Middle frontal gyrus (tissue), 1 donor: ENCODE results near the gene DDN.

Experiments
- DNase-seq: peaks from one replicate; pipeline ENCODE4 v3.0.0-alpha.2; 2015; ENCODE audit warnings: low spot score; ENCODE audit errors: extremely low spot score

DDN gene

GRCh38 chr12:49031573-49032161 is 32.5 kb upstream of the DDN start:
- no peak for DNase-seq

DNA sequence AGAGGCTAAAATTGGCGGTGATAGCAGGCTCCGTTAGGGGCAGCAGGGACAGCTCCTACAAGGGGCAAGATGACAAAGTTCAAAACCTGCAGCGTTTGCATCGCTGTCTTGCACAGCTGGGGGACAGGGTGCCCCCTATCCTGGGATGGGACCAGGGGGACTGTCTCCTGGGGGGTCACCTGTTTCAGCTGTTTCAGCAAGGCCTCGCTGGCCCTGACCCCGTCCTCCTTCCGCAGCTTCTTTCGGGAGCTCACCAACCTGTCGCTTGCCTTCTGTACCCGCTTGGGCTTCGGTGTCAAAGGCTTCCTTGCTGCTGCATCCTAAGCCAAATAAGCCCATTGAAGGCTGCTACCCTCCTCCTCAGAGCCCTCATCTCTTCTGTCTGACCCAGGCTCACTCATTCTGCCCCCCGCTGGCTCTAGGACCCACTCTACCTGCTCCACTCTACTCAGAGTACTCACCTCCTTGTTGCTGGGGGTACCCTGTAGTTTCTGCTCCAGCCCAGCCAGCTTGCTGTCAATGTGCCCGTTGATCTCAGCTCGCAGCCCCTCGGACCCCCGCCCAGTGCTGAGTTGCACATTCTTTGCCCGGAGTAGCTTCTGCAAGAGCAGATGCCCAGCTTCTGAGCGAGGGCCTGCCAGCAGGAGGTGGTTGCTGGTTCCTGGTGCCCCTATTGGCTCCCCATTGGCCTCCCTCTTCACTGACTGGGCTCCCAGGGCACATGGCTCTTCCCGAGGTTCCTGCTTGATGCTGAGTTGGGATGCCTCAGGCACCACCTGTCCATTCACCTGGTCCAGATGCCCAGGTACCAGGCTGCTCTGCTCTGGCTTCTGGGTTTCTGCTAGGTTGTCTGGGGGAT is 31.8 kb upstream of the DDN start:
- DNase-seq = no peak

GRCh38 chr12:49030119-49030518 is 30.9 kb upstream of the DDN start:
- no peak for DNase-seq

- DNase-seq = no peak
Observed at GRCh38 chr12:49028666-49029275, 29.6 kb upstream of the DDN start.

DNA sequence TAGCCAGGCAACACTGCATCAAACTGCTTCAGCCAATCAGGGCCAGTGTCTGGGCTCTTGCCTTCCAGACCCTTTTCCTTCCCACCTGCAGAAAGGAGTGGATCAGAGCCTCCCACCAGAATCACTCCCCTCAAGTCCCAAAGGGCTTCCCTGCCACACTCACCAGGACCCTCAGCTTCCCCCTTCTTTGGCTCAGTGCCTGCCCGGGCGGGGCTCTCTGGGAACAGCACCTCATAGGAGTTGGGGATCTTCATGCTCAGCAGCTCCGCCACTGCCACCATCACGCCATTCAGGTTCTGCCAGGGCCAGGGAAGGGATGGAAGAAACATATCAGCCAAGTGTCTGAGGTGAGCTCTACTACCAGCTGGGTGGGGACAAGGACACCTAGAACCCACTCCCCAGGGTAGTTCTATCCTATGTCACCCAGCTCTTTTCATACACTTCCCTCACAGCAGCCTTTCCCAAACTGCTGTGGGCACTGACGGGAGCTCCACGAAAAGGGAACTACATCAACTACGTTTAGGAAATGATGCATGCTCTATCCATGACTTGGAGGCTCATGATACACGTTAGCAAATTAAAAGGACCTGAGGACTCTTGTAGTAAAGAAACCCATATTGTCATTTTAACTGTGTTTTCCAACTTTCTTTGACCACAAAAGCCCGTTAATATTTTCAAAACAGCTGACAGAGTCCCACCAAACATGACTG is 28.8 kb upstream of the DDN start:
- no peak for DNase-seq

GRCh38 chr12:49026678-49027480 is 27.7 kb upstream of the DDN start:
- no peak for DNase-seq

- no peak for DNase-seq
Observed at GRCh38 chr12:49026101-49026500, 26.9 kb upstream of the DDN start.

- no peak for DNase-seq
Observed at GRCh38 chr12:49025463-49025862, 26.3 kb upstream of the DDN start.

GRCh38 chr12:49024543-49024942 is 25.4 kb upstream of the DDN start:
- no peak for DNase-seq

DNA sequence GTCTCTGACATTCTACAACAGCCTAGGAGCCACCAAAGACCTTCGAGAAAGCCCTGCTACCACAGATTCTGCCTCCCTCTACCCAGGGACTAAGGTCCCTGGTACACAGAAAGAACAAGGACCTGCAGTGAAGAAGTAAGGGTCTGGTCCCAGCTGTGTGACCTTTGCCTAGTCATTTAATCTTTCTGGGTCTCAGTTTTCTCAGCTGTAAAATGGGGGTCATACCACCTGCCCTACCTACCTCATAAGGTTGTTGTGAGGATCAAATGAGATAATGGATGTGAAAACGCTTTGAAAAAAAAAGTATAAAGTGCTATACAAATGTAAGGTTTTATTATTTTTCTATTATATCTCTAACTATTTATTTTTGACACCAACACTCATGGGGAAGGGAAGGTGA is 24.6 kb upstream of the DDN start:
- no peak for DNase-seq

GRCh38 chr12:49022558-49023178 is 23.5 kb upstream of the DDN start:
- DNase-seq = no peak

DNA sequence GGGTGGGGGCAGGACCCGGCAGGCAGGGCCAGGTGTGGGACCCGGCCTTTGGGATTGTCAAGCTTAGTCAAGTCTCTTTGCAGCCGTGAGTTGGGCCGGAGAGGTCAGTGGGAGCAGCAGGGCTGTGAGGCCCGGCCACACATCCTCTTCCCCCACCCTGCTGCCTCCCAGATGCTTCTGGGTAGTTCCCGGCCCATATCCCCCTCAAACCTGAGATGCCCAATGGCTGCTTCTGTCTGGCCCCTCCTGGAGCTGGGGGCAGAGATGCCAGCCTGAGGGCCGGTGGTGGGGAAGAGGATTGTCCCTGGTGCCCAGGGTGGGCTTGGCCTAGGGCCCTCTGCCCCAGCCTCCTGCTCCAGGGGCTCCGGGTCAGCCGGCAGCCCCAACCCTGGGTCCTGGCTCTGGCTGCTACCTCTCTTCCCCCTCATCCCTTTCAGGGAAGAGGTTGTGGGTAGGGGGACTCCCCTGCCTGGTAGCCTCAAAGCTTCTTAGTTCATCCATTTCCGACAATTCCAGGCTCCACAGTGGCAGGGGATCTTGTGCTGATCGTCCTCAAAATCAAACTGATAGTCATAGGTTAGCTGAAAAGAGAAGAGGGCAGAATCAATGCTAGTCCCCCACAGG is 22.2 kb upstream of the DDN start:
- no peak for DNase-seq

DNA sequence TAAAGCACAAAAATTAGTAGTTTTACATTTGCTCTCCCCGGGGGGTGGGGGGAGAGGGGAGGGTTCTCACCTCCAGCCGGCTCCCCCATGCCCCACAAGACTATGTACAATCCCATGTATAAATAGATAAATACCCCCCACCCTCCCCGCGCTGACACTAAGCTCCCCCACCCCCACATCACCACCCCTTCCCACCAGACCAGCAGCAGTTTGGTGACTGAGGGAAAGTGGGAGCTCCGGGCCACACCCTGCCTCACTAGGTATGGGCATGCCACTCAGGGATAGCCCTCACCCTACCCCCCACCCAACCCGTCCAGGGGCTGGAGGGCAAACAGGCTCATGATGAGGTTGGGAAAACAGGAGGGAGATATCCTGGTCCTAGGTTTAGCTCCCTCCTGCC is 21.3 kb upstream of the DDN start:
- no peak for DNase-seq

DNA sequence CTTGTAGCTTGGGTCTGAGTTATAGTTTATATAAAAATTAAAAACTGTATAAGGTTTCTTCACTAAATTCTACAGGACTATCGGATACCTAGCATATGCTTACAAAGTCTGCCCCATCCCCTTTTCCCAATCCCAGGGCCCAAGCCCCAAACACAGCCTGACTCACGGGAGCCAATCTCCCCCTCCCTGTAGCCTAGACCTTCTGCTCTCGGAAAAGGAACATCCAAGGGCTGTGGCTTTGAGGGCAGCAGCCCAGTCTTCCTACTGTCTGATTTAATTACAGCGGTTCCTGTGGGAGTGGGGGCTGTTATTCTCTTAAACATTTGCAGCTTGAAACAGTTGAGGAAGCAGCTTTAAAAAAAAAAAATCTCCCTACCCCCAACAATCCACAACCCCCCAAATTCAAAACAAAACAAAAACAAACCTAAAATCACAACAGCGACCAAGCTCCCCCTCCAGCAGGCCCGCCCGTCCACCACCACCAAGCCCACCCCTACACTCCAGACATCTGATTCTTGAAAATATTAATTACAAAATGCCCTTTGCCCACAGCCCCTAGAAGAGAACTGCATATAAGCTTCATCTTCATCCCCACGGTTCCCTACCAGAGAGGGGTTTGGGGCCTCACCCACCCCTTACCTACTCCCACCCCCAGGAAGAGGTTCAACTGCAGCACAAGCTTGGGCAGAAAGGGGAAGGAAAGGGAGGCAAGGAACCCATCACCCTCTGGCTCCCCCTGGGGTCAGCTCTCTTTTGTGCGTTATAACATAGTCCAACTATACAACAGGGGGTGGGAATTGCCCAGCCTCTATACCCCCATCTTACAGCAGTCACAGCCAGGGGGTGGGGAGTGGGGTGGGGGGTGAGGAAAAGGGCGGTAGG is 20.5 kb upstream of the DDN start:
- DNase-seq = no peak

- DNase-seq = no peak
Observed at GRCh38 chr12:49019120-49019430, 19.9 kb upstream of the DDN start.

DNA sequence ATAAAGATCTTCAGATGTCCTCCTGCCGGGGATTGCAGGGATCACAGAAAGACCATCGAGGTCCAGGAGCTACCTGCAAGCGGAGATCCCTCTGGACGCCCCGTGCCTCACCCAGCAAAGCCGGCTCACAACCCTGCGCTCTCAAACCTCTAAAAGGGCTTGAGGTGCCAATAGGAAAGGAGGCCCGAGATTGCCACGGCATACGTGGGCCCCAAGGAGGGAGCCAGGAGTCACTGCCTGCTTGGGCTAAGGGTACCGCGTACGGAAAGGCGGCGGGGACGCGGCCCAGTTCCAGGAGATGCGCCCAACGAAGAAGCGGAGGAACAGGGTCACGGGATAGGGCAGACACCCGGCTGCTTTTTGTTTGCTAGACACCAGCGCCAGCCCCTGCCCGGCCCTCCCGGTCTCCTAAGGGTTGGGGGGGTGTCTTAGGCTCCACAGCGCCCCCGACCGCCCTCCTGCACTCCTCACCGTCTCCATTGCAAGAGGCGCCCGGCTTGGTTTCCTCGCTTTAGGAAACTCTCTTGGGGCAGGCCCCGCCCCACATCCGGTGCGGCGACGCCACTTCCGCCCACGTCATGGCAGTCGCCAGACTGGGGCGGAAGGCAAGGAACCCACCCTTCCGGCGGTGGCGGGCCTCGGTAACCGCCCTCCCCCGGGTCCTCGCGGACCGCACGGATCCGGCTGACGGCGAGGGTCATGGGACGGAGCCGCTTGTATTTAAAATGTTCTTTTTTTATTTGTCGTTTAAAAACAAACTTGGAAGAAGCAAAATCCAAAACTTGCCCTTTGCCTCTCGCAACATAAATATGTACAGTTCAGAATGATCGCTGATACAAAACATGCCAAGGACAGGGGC is 19.3 kb upstream of the DDN start, which contains the start of gene PRKAG1:
PRKAG1 (minus strand) TSS at position 516 of the 859 bp plus-strand sequence; CDS start at position 480, 36 bp downstream.
- peak; percentile 90 for DNase-seq

DNA sequence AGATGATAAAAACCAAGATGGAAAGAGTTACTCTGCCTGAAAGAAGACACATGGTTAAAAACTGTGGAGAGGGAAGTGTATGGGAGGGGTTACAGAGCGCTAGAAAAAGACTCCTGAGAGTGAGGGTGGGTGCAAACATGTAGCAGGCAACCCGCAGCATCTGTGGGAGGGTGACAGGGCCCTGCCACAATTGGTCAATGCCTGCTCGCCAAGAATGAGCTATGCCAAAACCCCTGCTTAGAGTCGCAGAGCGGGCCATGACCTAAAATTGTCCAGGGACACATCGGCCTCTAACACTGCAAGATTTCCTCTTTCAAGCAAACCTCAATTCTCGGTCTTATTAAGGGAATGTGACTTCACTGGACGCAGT is 18.7 kb upstream of the DDN start:
- no peak for DNase-seq

GRCh38 chr12:49015196-49015595 is 16.0 kb upstream of the DDN start:
- no peak for DNase-seq
